ENCODE results near the gene PTPRJ.

- TF ChIP-seq POLR2A (IDR thresholded peaks at IDR 0.05) (no peak), POLR2AphosphoS5 (IDR thresholded peaks at IDR 0.05; ENCODE audit: insufficient read depth in 1 of 2, low read depth in 1 of 2) (no peak)
- TF ChIP-seq, protein P1, sequence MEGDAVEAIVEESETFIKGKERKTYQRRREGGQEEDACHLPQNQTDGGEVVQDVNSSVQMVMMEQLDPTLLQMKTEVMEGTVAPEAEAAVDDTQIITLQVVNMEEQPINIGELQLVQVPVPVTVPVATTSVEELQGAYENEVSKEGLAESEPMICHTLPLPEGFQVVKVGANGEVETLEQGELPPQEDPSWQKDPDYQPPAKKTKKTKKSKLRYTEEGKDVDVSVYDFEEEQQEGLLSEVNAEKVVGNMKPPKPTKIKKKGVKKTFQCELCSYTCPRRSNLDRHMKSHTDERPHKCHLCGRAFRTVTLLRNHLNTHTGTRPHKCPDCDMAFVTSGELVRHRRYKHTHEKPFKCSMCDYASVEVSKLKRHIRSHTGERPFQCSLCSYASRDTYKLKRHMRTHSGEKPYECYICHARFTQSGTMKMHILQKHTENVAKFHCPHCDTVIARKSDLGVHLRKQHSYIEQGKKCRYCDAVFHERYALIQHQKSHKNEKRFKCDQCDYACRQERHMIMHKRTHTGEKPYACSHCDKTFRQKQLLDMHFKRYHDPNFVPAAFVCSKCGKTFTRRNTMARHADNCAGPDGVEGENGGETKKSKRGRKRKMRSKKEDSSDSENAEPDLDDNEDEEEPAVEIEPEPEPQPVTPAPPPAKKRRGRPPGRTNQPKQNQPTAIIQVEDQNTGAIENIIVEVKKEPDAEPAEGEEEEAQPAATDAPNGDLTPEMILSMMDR (IDR thresholded peaks at IDR 0.05) = no peak
These were observed 100.0 kb downstream of the PTPRJ start for GRCh38 chr11:48080301-48080861.

All from vagina (tissue), 2 donors.